ENCODE results near the gene UBE2F. TPM values are rescaled to one million over a fixed set of nuclear protein-coding genes. Genes with fewer than 3 reads are reported as not detected.

The UBE2F gene
- total and polyA plus RNA-seq, 9 of the 15 experiments (the other 6 are each of a cell fraction or from before 2014, with no cell fraction given): 18.1 to 88.1 (median 53.0) TPM

GRCh38 chr2:237968048-237968862 lies 1.4 kb downstream of the UBE2F start (continued):
- TF ChIP-seq ZNF592 (IDR thresholded peaks at IDR 0.05): no peak
- TF ChIP-seq ZNF561 (CRISPR knock-in tag; conservative IDR thresholded peaks at IDR 0.05): no peak
- TF ChIP-seq DACH1 (IDR thresholded peaks at IDR 0.05; ENCODE audit: partially characterized antibody): peak; percentile 93
- TF ChIP-seq ZBTB26 (CRISPR knock-in tag; IDR thresholded peaks at IDR 0.05): no peak
- TF ChIP-seq ZBTB40 (IDR thresholded peaks at IDR 0.05): 0 out of 2 replicates have a peak, but pooled peaks have one; percentile 17
- TF ChIP-seq ZBTB40 (CRISPR knock-in tag; IDR thresholded peaks at IDR 0.05): no peak
- 0 out of 2 replicates have a peak, but pooled peaks have one; percentile 23 for TF ChIP-seq FOXM1 (IDR thresholded peaks at IDR 0.05; ENCODE audit: low read depth)
- TF ChIP-seq FOXM1 (CRISPR knock-in tag; IDR thresholded peaks at IDR 0.05; ENCODE audit: low read depth): no peak
- no peak for TF ChIP-seq HOXB6 (CRISPR knock-in tag; IDR thresholded peaks at IDR 0.05; ENCODE audit: borderline replicate concordance)
- TF ChIP-seq BACH1 (tag; IDR thresholded peaks at IDR 0.05): no peak
- no peak for TF ChIP-seq ZNF551 (CRISPR knock-in tag; IDR thresholded peaks at IDR 0.05)
- TF ChIP-seq KAT2B (IDR thresholded peaks at IDR 0.05; ENCODE audit: low read depth, low read length): no peak
- no peak for TF ChIP-seq ZKSCAN3 (CRISPR knock-in tag; IDR thresholded peaks at IDR 0.05)

Measured in K562 (cell line).